Pons (tissue), 1 donor: ENCODE data around the gene LAMB1.

Experiments used
- DNase-seq: peaks from one replicate; pipeline ENCODE4 v3.0.0-alpha.2; 2016; ENCODE audit warnings: low spot score

LAMB1 gene

GRCh38 chr7:108017776-108018151, 14.8 kb upstream of the LAMB1 start:
- DNase-seq = no peak

GRCh38 chr7:108016841-108017775, 14.1 kb upstream of the LAMB1 start:
- no peak for DNase-seq

- DNase-seq = no peak
Measured at GRCh38 chr7:108015740-108016139, 12.8 kb upstream of the LAMB1 start.

GRCh38 chr7:108014747-108015682, 12.1 kb upstream of the LAMB1 start:
- DNase-seq = no peak

- DNase-seq = no peak
Measured at GRCh38 chr7:108014215-108014614, 11.3 kb upstream of the LAMB1 start.

GRCh38 chr7:108012499-108013430, 9.8 kb upstream of the LAMB1 start:
- no peak for DNase-seq

GRCh38 chr7:108010377-108010776, 7.4 kb upstream of the LAMB1 start:
- DNase-seq = no peak

- DNase-seq = no peak
Measured at GRCh38 chr7:108009873-108010272, 6.9 kb upstream of the LAMB1 start.

- DNase-seq = no peak
Measured at GRCh38 chr7:108008827-108009226, 5.9 kb upstream of the LAMB1 start.

- no peak for DNase-seq
Measured at GRCh38 chr7:108008240-108008639, 5.3 kb upstream of the LAMB1 start.

GRCh38 chr7:108007762-108008161, 4.8 kb upstream of the LAMB1 start:
- no peak for DNase-seq

- DNase-seq = no peak
Measured at GRCh38 chr7:108007261-108007660, 4.3 kb upstream of the LAMB1 start.

GRCh38 chr7:108004220-108005142, 1.5 kb upstream of the LAMB1 start:
- no peak for DNase-seq

GRCh38 chr7:108003599-108003935, 606 bp upstream of the LAMB1 start:
- no peak for DNase-seq

- DNase-seq = no peak
Measured at GRCh38 chr7:108001764-108002725, 916 bp downstream of the LAMB1 start.

GRCh38 chr7:108000875-108001763, 1.8 kb downstream of the LAMB1 start:
- DNase-seq = no peak

GRCh38 chr7:107999779-108000560, 3.0 kb downstream of the LAMB1 start:
- DNase-seq = no peak
